GM12864 (cell line): ENCODE measurements around the gene TLE2.
A peak's percentile ranks its signal among the peaks of the same experiment; 100 is the strongest.

ENCODE experiments used
- DNase-seq: peaks from one replicate; pipeline ENCODE4 v3.0.0-alpha.2; 2011; ENCODE audit warnings: low read depth
- H3K4me3 ChIP-seq: 2 replicates; pipeline ENCODE4 v1.5.1; 2011; ENCODE audit warnings: mild to moderate bottlenecking, low read depth, low read length, control low read depth
- CTCF ChIP-seq: IDR thresholded peaks from 2 replicates; pipeline ENCODE4 v1.5.1; 2011; ENCODE audit warnings: low read depth, mild to moderate bottlenecking, moderate library complexity, low read length, control low read depth, inconsistent platforms; ENCODE audit errors: missing control alignments

The TLE2 gene

GRCh38 chr19:2977746-2978138 lies 51.3 kb downstream of the TLE2 start:
- peak overlapping the region; percentile 49 for H3K4me3 ChIP-seq
- TF ChIP-seq CTCF, result no peak
- DNase-seq, result no peak

- no peak for TF ChIP-seq CTCF
- peak within 1 kb of the TSS; percentile 49 for H3K4me3 ChIP-seq
- peak; percentile 88 for DNase-seq
These were observed 51.9 kb downstream of the TLE2 start, which contains the start of gene TLE6 for GRCh38 chr19:2977001-2977745. TLE6 (plus strand) TSS chr19:2977564; CDS start chr19:2978234, 670 bp downstream.

- DNase-seq, result no peak
- TF ChIP-seq CTCF, result no peak
- H3K4me3 ChIP-seq, result peak overlapping the region; percentile 45
These were observed 52.5 kb downstream of the TLE2 start for GRCh38 chr19:2976609-2977000.

- no peak for TF ChIP-seq CTCF
- no peak for DNase-seq
- H3K4me3 ChIP-seq, result no peak overlapping the region
These were observed 54.6 kb downstream of the TLE2 start for GRCh38 chr19:2974342-2975041.

GRCh38 chr19:2973229-2973628 lies 55.9 kb downstream of the TLE2 start:
- no peak for TF ChIP-seq CTCF

GRCh38 chr19:2970201-2970835 lies 58.8 kb downstream of the TLE2 start:
- no peak for DNase-seq
- H3K4me3 ChIP-seq, result no peak overlapping the region
- TF ChIP-seq CTCF, result no peak

More at GRCh38 chr19:2973229-2973628, 55.9 kb downstream of the TLE2 start:
- no peak overlapping the region for H3K4me3 ChIP-seq
- no peak for DNase-seq
